NCI-H187 (cell line): Measurements from ENCODE around the gene POC5.
"Not testable (repeated sequence)": the region's sequence is repeated elsewhere in the genome, so short reads cannot be mapped to it uniquely, and the experiment has no call there.

ENCODE experiments used
- DNase-seq, 2 experiments: peaks; one replicate each; lab custom pipeline; 2025; lab: John Stamatoyannopoulos, UW

Gene POC5, protein sequence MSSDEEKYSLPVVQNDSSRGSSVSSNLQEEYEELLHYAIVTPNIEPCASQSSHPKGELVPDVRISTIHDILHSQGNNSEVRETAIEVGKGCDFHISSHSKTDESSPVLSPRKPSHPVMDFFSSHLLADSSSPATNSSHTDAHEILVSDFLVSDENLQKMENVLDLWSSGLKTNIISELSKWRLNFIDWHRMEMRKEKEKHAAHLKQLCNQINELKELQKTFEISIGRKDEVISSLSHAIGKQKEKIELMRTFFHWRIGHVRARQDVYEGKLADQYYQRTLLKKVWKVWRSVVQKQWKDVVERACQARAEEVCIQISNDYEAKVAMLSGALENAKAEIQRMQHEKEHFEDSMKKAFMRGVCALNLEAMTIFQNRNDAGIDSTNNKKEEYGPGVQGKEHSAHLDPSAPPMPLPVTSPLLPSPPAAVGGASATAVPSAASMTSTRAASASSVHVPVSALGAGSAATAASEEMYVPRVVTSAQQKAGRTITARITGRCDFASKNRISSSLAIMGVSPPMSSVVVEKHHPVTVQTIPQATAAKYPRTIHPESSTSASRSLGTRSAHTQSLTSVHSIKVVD

DNA sequence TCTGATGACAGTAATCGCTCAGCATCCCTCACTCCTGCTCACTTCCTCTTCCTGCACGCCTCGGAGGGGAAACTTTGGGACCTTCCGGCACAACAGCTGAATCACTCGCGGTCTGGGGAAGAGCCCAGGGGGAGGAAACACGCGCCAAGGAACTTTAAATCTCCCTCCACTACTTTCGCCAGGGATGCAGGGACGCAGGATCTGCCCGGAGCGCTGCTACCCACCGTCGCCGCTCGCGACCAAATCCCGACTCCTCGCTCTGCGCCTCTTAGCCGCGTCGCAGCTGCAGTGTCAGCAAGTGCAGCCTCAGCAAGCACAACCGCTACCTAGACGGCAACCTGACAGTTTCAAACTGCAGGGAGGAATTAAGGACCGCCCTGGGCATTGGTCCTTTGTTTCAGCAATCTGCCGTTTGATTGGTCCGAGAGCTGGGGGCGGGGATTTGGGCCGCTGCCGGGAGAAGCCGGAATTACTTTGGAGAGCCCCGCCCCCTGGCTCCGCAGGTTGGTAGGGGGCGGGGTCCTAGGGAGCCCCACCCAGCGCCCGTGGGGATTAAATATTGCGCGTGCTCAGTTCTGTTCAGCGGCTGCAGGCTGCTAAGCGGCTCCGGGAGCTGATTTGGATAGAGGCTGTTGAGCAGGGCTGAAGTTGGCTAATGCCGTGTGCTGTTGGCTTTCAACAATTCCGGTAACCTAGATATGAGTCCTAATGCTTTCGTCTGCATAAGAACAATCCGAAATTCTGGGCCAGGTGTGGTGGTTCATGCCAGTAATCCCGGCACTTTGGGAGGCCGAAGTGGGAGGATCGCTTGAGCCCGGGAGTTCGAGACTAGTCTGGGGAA is at the start of gene POC5:
TSS of gene POC5 (minus strand) at position 356 of the 841 bp plus-strand sequence. CDS start 4,500 bp downstream, outside the sequence.
- peak; percentile 95 to 98 for DNase-seq

DNA sequence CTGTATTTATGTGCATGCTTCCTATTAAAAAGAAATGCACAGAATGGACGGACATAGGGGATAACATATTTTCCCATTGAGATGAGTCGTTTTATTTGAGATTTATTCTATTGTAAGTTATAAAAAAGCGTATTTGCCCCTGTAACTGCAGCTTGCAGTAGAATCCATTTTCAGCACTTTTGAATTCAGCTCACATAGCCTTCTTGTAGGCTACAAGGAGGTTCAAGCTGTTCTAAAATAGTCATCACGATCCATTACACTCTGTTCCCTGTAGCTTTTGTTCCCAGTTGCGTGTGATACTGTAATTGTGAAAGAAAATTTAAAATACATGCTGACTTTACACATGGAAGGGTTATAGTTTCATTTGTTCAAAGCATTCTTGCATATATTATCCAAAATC is 40.9 kb upstream of the POC5 start:
- DNase-seq: no peak

DNA sequence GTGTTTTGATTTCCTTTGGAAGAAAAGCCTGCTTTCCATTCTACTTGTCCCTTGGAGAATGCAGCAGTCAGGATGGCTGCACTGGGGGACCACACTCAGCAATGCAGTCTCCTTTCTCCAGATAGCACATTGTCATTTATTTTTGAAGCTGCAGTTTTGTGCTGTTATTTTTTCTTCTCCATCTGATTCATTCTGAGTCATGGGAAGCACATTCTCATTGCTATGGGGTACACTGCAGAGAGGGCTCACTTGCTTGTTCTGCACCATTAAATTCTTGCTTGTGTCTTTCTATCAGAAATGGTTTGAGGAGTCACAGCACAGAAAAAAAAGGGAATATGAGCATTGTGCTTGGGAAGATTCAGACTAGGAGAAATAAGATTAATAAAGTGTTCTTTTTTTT is 39.7 kb upstream of the POC5 start:
- no peak for DNase-seq

DNA sequence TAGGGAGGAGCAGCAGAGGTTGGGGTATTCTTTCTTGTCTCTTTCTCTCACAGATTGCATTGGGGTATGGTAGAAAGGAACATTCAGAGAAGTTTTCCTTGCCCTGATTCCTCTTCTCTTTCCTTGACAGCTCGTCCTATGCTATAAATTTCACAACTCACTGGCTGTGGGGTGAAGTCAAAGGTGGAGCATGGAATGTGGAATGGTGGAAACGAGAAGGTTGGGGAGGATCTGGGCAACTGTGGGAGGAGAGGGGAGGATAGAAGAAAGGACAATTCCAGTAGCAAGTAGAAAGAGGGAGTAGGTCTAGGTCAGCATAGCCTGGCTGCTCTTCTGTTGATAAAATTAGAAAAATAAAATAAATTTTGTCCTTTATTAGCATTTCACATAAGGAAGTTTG is 39.0 kb upstream of the POC5 start:
- no peak for DNase-seq

DNA sequence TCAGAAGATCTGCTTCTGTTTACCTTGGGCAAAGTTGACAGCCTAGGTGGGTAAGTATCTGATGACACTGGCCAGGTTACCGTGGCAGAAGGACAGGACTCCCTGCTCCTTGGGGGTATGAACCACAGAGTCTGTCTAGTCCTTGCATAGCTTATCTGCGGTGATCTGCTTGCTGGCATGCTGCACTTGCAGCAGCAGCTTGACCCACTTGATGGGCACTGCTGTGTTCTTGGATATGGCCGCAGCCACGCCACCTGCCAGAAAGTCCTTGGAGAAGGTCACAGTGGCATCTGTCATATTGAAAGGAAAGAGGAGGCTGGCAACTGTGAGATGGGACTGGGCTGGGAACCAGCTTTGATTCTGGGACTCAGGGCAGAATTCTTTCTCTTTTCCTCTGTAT is 35.9 kb upstream of the POC5 start:
- DNase-seq: no peak

DNA sequence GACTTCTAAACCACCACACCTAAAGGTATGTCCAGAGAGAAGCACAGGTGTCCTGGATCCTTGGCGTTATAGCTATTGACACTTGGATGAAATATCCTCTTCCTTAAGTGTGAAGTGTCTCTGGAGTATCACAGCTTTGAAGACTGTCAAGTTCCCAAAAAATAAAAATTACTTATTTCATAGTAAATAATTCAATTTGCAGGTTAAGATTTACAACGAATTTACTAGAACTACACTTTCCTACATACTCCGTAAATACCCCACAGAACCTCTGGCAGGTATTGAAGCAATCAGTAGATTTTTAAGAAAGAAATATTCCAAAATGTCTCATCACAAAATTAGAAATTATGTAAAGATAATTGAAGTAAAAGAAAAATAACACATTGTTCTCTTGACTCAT is 27.1 kb upstream of the POC5 start:
- no peak for DNase-seq

DNA sequence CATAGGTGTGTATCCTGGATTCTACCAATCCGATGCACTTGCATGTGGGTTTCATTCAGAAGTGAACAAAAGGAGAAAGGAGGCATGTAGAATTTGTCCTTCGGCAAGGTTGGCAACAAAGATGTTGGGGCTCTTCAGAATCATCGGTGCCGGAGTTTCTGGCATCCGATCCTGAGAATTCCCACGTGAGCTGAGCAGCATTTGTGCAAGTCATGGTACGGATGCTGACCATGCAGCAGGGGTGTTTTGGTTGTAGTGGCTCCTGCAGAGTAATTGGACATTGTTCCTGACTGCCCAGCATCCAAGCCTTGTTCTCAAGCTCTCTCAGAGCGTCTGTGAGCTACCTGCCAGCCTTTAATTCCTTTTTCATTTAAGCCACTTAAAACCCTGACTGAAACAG is 19.0 kb upstream of the POC5 start:
- no peak for DNase-seq

DNA sequence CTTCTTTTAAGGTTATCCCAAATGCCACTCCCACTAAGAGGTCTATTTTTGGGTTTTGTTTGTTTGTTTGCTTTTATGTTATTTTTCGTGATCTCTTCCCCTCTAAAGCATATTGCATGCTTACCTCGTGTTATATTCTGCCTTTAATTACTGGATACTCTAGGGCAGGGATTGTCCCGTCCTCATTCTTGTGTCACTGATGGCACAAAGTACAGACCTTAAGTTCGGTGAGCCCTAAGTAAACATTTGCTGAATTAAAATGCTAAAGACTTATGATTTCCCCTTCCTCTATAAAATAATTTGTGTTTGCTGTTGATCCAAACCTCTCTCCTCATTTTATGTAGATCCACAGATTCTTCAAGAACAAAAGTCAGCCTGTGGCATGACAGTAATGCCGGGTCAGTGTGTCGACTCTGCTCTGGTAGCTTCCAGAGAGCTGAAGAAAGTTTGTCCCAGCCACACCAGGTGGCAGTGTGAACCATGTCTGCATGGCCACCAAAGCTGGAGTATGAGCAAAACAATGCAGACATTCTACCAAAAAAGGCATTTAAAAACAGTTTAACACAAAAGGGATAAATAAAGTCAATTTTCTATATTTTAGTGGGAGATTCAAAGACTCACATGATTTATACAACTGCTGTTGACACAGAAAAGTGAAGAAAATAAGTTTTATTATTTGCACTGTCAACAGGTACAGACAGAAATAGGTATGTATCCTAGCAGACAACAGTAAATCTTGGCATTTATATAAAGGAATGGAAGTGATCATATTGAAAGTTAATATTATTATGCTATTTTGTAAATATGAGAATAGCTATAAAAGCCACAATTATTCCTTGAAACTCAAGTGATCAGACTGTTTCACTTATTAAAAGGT is 17.9 kb upstream of the POC5 start:
- DNase-seq: no peak

DNA sequence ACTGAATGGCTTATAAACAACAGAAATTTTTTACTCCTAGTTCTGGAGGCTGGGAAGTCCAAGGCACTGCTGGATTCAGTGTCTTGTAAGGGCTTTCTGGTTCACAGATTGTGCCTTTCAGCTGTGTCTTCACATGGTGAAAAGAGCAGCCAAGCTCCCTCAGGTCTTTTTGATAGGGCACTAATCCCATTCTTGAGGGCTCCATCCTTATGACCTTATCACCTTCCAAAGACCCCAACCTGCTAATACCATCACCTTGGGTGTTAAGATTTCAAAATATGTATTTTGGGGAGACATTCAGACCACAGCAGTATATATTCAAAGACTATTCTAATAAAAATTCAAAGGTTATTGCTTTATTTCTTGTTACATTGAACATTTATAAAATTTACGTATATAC is 16.5 kb upstream of the POC5 start:
- DNase-seq: no peak

DNA sequence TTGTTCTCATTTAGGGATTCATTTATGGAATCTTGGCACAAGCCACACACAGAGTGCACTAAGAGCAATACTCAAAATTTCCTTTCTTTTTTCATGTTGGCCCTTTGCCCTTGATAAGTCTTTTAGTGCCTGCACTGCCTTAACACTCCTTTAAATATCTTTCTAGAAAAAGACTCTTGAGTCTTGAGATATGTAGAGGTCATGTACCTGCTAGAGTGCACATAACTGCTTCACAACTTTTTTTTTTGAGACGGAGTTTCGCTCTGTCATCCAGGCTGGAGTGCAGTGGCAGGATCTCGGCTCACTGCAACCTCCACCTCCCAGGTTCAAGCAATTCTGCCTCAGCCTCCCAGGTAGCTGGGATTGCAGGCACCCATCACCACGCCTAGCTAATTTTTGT is 14.3 kb upstream of the POC5 start:
- not testable (repeated sequence) for DNase-seq

DNA sequence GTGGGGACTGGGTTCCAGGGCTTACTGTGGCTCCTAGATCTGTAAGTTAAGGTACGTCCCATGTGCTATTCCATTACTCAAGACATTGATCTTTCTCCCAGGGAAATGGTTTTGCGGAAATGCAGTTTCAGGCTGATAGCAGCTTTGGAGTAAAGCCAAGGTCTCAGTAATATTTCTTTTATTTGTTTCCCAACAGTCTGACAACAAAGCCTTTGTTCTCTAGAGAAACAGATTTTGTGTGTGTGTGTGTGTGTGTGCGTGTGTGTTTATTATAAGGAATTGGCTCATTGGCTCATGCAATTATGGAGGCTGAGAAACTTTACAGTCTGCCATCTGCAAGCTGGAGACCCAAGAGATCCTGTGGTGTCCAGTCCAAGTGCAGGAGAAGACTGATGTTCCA is 12.1 kb upstream of the POC5 start:
- no peak for DNase-seq

DNA sequence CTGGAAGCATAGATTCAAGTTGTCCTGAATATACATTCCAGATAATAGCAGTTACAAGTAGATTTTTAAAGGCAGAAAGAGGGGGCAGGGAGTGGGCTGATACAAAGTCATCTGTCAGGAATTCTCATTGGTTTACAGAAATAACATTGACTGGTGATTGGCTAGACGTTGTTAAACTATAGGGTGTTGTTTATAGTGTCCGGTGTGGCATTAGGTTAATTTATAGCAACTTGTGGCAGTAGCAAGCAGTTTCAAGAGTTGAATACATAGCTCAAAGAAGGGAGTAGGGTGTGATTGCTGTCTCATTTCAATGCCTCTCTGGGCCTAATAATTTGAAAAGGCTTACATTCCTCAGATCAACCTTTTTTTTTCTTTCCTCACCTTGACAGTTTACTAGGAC is 10.7 kb upstream of the POC5 start:
- DNase-seq: no peak

DNA sequence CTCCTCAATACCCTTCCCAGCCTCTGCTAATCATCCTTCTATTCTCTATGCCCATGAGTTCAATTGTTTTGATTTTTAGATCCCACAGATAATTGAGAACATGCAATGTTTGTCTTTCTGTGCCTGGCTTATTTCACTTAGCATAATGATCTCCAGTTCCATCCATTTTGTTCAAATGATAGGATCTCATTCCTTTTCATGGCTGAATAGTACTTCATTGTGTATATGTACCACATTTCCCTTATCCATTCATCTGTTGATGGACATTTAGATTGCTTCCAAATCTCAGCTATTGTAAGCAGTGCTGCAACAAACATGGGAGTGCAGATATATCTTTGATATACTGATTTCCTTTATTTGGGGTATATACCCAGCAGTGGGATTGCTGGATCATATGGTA is 9.0 kb upstream of the POC5 start:
- not testable (repeated sequence) for DNase-seq

DNA sequence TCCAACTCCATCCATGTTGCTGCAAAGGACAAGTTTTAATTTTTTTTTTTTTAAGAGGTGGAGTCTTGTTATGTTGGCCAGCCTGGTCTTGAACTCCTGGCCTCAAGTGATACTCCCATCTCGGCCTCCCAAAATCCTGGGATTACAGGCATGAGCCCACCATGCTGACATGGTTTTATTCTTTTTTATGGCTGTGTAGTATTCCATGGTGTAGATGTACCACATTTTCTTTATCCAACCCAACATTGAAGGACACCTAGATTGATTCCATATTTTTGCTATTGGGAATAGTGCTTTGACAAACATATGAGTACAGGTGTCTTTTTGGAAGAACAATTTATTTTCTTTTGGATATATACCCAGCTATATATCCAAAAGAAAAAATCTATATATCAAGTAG is 6.1 kb upstream of the POC5 start:
- no peak for DNase-seq

DNA sequence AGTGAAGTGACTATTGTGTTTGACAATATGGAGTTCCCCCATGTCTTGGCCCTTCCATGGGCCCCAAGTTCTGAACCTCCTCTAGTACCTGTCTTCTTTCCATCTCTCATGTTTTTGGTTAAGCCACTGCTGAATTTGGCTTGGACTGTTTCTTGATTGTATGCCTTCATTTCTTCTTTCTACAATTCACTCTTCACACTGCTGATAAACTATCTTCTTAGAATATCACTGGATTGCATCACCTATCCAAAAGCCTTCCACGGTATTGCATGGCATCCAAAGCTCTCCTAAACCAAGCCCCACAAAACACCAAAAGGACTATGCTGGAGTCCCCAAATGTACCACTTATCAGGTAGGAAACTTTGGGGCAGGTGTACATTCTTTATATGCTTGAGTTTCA is 4.3 kb upstream of the POC5 start:
- DNase-seq: no peak

DNA sequence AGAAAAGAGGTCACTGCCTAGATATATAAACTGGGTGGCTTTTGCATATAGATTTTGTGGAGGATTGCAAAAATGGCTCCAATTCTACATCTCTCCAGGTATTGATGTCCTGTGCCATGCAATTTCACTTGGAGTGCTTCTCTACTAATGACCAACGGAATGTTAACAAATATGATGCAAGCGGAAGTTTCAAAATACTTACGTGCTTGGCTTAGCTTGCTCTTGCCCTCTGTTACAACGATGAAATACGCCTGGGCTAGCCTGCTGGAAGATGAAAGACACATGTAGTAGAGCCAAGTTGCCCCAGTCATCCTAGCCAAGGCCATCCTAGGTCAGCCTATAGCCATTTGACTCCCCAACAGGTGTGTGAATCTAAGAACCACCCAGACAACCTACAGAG is 3.6 kb upstream of the POC5 start:
- no peak for DNase-seq

DNA sequence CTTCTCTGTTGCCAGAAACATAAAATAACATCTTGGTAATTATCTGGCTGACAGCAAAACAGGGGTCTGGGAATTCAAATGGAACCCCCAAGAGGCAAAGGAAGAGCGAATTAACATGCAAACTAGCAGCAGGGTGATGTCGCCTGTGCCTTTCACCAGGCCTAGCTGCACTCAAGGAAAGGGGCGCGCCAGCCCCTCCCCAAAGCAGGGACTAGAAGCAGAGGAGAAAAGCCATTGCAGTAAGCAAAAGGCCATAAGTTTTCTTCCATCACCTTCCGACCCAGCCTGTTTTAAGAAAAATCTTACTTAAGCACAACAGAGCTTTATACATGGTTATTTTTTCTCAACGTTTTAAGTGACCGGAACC is 539 bp downstream of the POC5 start:
- no peak for DNase-seq

DNA sequence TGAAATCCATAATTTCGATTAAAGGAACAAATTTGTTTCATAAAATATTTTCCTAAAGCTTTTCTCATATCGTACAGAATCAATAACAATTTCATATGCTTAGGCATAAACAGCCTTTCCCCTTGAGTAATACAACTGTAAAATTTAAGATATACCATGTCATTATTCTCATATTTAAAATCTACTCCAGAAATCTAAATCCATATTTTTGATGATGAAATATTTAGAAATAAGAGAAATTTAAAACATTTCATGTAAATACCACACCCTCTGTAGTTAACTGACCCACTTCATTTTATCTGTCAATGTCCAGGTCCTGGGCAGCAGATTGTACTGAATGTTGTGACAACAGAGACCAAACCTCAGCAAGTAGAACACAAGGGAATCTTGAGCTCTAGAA is 5.1 kb downstream of the POC5 start:
- DNase-seq: no peak

DNA sequence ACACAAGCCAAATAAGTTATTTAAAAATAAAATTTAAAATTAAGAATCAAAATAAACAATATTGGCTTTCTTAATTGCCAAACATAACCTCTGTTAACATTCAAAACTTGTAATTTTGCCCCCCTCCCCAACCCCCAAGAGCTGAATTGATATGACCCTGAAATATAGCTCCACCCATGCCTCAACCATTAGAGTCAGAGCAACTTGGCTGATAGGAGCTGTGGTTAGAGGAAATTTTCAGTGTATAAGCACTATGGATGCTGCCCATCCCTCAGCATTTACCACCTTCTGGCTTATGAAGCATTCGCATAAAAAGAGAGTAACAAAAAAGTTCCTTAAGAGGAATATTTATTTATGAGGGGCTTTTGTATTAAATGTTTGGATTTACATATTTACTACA is 6.1 kb downstream of the POC5 start:
- no peak for DNase-seq

DNA sequence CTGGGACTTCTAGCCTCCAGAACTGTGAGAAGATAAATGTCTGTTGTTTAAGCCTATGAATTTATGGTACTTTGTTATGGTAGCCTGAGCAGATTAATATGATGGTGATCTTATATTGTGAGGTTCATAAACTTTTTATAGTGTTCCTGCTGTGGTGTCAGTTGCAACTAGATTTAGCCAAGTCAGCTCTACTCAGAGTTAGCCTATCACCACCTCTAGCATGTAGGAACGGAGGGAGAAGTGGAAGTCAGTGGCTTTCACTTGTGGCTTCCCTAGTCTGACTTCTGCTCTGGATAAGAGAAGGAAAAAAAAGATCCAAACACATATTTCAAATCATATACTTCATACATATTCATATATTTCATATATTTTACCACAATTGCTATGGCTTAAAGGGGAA is 6.6 kb downstream of the POC5 start:
- no peak for DNase-seq

DNA sequence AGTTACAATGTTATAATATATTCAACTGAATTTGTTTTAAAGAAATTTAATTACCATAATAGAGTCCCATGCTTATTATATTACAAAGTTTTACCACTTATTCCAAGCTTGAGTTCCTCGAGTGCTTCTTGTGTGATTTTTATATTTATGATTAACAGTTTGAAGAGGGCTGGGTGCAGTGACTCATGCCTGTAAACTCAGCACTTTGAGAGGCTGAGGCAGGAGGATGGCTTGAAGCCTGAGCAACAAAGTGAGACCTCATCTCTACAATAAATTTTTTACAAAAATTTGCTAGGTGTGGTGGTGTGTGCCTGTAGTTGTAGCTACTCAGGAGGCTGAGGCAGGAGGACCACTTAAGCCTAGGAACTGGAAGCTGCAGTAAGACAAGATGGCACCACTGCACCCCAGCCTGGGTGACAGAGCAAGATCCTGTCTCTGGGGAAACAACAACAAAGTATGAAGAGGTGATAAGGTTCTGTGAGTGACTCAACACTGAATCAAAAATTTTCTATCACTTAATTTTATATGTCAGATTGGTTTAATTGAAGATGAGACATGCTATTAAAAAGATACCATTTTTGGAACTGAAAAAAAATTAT is 9.2 kb downstream of the POC5 start:
- no peak for DNase-seq

DNA sequence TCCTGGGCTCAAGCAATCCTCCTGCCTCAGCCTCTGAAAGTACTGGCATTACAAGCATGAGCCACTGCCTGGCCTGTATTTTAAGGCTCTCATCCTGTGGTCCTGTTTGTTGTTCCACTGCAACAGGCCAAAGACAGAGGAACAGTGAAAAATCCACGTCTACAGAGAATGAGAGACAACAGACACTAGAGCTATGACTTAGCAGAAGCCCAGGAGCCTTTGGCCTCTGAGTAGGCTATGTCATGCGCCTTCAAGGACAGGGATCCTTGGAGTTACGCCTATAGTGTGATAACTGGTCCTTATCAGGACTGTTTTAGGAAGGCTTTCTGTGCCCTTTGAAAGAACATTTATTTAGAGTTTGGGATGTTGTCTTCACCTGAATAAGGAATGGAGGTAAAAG is 10.5 kb downstream of the POC5 start:
- no peak for DNase-seq
